ENCODE data around the gene ORAI1. TPM values are rescaled to one million over a fixed set of nuclear protein-coding genes. Genes with fewer than 3 reads are reported as not detected.

ORAI1 gene
- total RNA-seq, 4 donors from 2014 or later = 3.3 to 17.4 (median 8.7) TPM

DNA sequence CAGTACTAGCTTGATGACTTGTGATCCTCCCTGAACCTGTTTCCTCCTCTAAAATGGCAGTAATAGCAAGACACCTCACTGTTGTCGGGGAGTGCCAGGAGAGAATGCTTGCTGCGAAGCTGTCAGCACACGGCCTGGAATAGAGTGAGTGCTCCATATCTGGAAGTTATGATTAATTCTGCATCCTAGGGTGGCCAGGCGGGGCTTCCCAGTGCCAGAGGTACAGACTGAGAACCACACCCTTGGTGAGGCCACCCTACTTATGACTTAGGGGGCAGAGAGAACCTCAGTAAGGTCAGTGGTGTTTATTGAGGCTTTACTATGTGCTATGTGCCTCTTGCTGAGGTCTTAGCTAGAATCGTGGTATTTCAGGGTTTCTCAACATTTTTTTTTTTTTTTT, 23.0 kb downstream of the ORAI1 start:
- no peaks in the 10 kb centered on the region for H3K9me3 ChIP-seq
- no peaks in the 10 kb centered on the region for H3K36me3 ChIP-seq
- TF ChIP-seq, protein P1, sequence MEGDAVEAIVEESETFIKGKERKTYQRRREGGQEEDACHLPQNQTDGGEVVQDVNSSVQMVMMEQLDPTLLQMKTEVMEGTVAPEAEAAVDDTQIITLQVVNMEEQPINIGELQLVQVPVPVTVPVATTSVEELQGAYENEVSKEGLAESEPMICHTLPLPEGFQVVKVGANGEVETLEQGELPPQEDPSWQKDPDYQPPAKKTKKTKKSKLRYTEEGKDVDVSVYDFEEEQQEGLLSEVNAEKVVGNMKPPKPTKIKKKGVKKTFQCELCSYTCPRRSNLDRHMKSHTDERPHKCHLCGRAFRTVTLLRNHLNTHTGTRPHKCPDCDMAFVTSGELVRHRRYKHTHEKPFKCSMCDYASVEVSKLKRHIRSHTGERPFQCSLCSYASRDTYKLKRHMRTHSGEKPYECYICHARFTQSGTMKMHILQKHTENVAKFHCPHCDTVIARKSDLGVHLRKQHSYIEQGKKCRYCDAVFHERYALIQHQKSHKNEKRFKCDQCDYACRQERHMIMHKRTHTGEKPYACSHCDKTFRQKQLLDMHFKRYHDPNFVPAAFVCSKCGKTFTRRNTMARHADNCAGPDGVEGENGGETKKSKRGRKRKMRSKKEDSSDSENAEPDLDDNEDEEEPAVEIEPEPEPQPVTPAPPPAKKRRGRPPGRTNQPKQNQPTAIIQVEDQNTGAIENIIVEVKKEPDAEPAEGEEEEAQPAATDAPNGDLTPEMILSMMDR (IDR thresholded peaks at IDR 0.05) = no peak
- TF ChIP-seq POLR2A (IDR thresholded peaks at IDR 0.05) = no peak
- DNase-seq = no peak
- H3K27me3 ChIP-seq = no peaks in the 10 kb centered on the region
- no peak overlapping the region for H3K27ac ChIP-seq
- H3K4me1 ChIP-seq = no peaks in the 10 kb centered on the region
- no peak overlapping the region for H3K4me3 ChIP-seq

DNA sequence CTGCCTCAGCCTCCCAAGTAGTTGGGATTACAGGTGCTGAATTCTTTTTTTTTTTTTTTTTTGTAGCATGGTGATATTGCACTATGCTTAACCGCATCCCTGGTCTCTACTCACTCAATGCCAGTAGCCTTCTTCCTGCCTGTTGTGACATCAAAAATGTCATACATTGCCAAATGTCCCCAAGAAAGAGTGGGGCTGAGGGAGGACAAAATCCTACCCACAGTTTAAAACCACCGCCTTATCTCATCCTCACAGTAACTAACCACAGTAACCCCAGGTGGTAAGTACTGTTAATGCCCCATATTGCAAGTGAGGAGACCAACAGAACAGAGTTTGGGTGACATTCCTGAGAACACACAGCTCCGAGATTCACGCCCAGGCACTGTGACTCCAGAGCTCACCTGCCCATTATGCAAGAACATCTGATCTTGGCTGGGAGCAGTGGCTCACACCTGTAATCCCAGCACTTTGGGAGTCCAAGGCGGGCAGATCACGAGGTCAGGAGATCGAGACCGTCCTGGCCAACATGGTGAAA, 23.6 kb downstream of the ORAI1 start:
- TF ChIP-seq, protein P1 (IDR thresholded peaks at IDR 0.05) = no peak
- no peak for TF ChIP-seq POLR2A (IDR thresholded peaks at IDR 0.05)
- Histone ChIP-seq H3K9me3 (no peaks in the 10 kb centered on the region), H3K4me1 (no peaks in the 10 kb centered on the region), H3K27me3 (no peaks in the 10 kb centered on the region), H3K27ac (no peak overlapping the region), H3K4me3 (no peak overlapping the region), H3K36me3 (no peaks in the 10 kb centered on the region)
- no peak for DNase-seq

DNA sequence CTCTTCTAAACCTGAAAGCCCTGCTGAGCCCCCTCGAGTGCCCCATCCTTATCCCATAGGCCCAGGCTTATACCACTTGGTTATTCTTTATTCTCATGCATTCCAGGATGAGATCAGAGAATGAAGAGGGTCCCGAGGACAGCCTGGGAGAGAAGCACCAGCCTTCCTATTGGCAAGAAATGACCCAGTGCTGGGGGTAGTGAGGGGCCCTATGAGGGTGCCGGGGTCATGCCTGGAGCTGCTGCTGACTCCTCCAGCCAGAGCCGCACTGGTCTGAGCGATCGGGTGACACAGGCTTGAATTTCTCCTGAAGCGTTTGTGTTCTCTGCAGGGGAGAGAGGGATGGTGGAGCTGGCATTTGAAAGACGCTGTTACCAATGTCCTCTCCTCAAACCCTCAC, 25.0 kb downstream of the ORAI1 start:
- Histone ChIP-seq H3K27me3 (no peaks in the 10 kb centered on the region), H3K4me1 (no peaks in the 10 kb centered on the region), H3K36me3 (no peaks in the 10 kb centered on the region), H3K4me3 (no peak overlapping the region), H3K27ac (no peak overlapping the region), H3K9me3 (no peaks in the 10 kb centered on the region)
- no peak for TF ChIP-seq POLR2A (IDR thresholded peaks at IDR 0.05)
- TF ChIP-seq, protein P1 (IDR thresholded peaks at IDR 0.05) = no peak
- DNase-seq = no peak

DNA sequence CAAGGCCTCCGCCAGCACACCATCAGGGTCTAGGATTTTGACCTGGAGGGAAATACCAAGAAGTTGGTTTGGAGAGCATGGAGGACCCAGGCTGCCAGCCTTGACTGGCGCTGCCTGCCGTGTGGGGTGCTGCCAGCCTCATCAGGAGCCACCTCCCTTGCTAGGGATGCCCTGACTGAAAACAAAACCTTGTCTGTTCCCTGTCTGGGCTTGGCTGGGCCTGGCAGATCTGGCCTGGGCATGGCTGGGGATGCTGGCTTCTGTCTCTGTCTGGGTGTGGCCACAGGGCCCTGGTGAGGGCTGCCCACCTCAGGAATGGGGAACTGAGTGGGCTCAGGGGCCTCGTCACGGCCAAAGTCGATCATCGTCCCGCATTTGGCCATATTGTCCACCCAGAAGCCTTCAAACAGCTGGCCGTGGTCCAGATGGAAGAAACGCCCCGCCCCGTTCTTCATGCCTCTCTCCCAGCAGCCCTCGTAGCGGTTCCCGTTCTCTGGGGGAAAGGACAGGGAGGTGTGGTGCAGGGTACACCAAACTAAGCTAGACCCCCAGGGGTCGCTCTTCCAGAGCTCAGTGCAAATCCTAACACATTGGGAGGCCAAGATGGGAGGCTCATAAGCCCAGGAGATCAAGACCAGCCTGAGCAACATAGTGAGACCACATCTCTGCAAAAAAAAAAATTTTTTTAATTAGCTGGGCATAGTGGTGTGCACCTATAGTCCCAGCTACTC, 26.6 kb downstream of the ORAI1 start:
- no peak for DNase-seq
- no peak for TF ChIP-seq POLR2A (IDR thresholded peaks at IDR 0.05)
- TF ChIP-seq, protein P1 (IDR thresholded peaks at IDR 0.05) = no peak
- Histone ChIP-seq H3K36me3 (no peaks in the 10 kb centered on the region), H3K27me3 (no peaks in the 10 kb centered on the region), H3K9me3 (no peaks in the 10 kb centered on the region), H3K4me3 (no peak overlapping the region), H3K4me1 (no peaks in the 10 kb centered on the region), H3K27ac (no peak overlapping the region)

DNA sequence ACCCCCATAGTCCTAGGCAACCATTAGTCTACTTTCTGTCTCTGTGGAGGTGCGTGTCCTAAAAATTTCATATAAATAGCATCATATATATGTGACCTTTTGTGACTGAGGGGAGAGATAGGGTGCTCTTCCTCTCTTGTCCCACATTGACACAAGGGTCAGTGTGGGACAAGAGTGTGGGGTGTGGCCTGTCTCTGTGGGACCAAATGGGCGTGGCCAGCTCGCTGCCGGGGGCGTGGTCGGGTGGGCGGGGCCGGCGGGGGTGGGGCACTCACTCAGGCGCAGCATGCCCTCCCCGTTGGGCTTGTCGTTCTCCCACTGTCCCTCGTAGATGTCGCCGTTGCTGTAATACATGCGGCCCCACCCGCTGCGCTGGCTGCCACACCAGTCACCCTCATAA, 27.7 kb downstream of the ORAI1 start:
- Histone ChIP-seq H3K27ac (no peak overlapping the region), H3K27me3 (no peaks in the 10 kb centered on the region), H3K36me3 (no peaks in the 10 kb centered on the region), H3K9me3 (no peaks in the 10 kb centered on the region), H3K4me3 (no peak overlapping the region), H3K4me1 (peaks cover 0 to 4% (median 0%) of the 10 kb centered on the region in 4 donors)
- no peak for TF ChIP-seq POLR2A (IDR thresholded peaks at IDR 0.05)
- TF ChIP-seq, protein P1 (IDR thresholded peaks at IDR 0.05) = no peak
- DNase-seq = no peak
